ENCODE data around the gene ATL3.

ATL3 gene

DNA sequence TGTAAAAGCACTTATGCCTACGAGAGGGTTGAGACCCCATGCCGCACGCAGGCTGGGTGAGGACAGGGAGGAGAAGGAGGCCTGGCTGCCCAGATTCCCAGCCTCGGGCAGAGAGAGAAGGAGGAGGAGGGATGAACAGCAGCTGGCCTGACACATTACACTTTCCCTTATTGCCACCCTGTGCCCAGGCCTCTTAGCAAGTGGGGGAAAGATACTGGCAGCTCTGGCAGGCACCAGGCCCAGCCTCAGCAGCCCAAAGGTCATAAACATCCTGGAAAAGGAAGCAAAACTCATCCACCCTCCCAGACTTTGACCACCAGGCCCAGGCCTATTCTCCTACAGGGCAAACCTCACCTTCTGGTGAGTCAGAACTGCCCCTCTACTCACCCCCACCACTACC is 61.6 kb downstream of the ATL3 start (continued):
- TF ChIP-seq ZNF561 (tag by site-specific recombination; IDR thresholded peaks at IDR 0.05; ENCODE audit: borderline replicate concordance) (no peak), ZNF473 (tag by site-specific recombination; IDR thresholded peaks at IDR 0.05) (no peak), ZNF114 (tag by site-specific recombination; IDR thresholded peaks at IDR 0.05) (no peak), ZNF404 (tag by site-specific recombination; IDR thresholded peaks at IDR 0.05) (no peak), ZBTB49 (tag by site-specific recombination; IDR thresholded peaks at IDR 0.05; ENCODE audit: low read depth) (no peak), AEBP2 (tag by site-specific recombination; IDR thresholded peaks at IDR 0.05; ENCODE audit: borderline replicate concordance) (no peak), ATF2 (tag by site-specific recombination; IDR thresholded peaks at IDR 0.05; ENCODE audit: low read depth) (no peak), ZNF555 (tag by site-specific recombination; conservative IDR thresholded peaks at IDR 0.05) (no peak)
- TF ChIP-seq, protein P1, sequence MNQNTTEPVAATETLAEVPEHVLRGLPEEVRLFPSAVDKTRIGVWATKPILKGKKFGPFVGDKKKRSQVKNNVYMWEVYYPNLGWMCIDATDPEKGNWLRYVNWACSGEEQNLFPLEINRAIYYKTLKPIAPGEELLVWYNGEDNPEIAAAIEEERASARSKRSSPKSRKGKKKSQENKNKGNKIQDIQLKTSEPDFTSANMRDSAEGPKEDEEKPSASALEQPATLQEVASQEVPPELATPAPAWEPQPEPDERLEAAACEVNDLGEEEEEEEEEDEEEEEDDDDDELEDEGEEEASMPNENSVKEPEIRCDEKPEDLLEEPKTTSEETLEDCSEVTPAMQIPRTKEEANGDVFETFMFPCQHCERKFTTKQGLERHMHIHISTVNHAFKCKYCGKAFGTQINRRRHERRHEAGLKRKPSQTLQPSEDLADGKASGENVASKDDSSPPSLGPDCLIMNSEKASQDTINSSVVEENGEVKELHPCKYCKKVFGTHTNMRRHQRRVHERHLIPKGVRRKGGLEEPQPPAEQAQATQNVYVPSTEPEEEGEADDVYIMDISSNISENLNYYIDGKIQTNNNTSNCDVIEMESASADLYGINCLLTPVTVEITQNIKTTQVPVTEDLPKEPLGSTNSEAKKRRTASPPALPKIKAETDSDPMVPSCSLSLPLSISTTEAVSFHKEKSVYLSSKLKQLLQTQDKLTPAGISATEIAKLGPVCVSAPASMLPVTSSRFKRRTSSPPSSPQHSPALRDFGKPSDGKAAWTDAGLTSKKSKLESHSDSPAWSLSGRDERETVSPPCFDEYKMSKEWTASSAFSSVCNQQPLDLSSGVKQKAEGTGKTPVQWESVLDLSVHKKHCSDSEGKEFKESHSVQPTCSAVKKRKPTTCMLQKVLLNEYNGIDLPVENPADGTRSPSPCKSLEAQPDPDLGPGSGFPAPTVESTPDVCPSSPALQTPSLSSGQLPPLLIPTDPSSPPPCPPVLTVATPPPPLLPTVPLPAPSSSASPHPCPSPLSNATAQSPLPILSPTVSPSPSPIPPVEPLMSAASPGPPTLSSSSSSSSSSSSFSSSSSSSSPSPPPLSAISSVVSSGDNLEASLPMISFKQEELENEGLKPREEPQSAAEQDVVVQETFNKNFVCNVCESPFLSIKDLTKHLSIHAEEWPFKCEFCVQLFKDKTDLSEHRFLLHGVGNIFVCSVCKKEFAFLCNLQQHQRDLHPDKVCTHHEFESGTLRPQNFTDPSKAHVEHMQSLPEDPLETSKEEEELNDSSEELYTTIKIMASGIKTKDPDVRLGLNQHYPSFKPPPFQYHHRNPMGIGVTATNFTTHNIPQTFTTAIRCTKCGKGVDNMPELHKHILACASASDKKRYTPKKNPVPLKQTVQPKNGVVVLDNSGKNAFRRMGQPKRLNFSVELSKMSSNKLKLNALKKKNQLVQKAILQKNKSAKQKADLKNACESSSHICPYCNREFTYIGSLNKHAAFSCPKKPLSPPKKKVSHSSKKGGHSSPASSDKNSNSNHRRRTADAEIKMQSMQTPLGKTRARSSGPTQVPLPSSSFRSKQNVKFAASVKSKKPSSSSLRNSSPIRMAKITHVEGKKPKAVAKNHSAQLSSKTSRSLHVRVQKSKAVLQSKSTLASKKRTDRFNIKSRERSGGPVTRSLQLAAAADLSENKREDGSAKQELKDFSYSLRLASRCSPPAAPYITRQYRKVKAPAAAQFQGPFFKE (tag by site-specific recombination; IDR thresholded peaks at IDR 0.05; ENCODE audit: borderline replicate concordance): no peak

GRCh38 chr11:63608353-63609345 is 62.5 kb downstream of the ATL3 start:
- H3K4me1 ChIP-seq (ENCODE audit: control insufficient read depth, insufficient read depth, low read length): no peaks in the 10 kb centered on the region
- POLR2A ChIA-PET: no interaction called here
- CTCF ChIA-PET: interaction anchor here (0.6 to 1.2 kb wide), 2 partner anchors 63 to 524 kb away, joined by 3 to 5 read pairs; partner anchors contain the start of gene ATL3
- H3K4me3 ChIP-seq (ENCODE audit: low read depth, low read length): no peak overlapping the region
- no peaks in the 10 kb centered on the region for H3K36me3 ChIP-seq (ENCODE audit: control insufficient read depth in 2 of 2, insufficient read depth in 1 of 2, low read length in 2 of 2)
- H3K9me3 ChIP-seq (ENCODE audit: control insufficient read depth, insufficient read depth, low read depth, low read length): no peaks in the 10 kb centered on the region
- H3K27ac ChIP-seq (ENCODE audit: extremely low read depth, low read depth, low read length): no peak overlapping the region
- no peak for TF ChIP-seq ZNF266 (tag by site-specific recombination; IDR thresholded peaks at IDR 0.05; ENCODE audit: low read depth)
- TF ChIP-seq ZNF112 (tag by site-specific recombination; IDR thresholded peaks at IDR 0.05): no peak
- TF ChIP-seq ZNF350 (tag by site-specific recombination; IDR thresholded peaks at IDR 0.05): no peak
- TF ChIP-seq ZNF184 (tag by site-specific recombination; IDR thresholded peaks at IDR 0.05): no peak
- TF ChIP-seq GLI2 (tag by site-specific recombination; IDR thresholded peaks at IDR 0.05; ENCODE audit: borderline replicate concordance, low read depth): no peak
- TF ChIP-seq, protein P2, sequence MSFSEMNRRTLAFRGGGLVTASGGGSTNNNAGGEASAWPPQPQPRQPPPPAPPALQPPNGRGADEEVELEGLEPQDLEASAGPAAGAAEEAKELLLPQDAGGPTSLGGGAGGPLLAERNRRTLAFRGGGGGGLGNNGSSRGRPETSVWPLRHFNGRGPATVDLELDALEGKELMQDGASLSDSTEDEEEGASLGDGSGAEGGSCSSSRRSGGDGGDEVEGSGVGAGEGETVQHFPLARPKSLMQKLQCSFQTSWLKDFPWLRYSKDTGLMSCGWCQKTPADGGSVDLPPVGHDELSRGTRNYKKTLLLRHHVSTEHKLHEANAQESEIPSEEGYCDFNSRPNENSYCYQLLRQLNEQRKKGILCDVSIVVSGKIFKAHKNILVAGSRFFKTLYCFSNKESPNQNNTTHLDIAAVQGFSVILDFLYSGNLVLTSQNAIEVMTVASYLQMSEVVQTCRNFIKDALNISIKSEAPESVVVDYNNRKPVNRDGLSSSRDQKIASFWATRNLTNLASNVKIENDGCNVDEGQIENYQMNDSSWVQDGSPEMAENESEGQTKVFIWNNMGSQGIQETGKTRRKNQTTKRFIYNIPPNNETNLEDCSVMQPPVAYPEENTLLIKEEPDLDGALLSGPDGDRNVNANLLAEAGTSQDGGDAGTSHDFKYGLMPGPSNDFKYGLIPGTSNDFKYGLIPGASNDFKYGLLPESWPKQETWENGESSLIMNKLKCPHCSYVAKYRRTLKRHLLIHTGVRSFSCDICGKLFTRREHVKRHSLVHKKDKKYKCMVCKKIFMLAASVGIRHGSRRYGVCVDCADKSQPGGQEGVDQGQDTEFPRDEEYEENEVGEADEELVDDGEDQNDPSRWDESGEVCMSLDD (tag by site-specific recombination; IDR thresholded peaks at IDR 0.05): no peak
- no peak for TF ChIP-seq SCRT2 (tag by site-specific recombination; IDR thresholded peaks at IDR 0.05)
- no peak for TF ChIP-seq ZNF768 (tag by site-specific recombination; IDR thresholded peaks at IDR 0.05)
- TF ChIP-seq, protein P3, sequence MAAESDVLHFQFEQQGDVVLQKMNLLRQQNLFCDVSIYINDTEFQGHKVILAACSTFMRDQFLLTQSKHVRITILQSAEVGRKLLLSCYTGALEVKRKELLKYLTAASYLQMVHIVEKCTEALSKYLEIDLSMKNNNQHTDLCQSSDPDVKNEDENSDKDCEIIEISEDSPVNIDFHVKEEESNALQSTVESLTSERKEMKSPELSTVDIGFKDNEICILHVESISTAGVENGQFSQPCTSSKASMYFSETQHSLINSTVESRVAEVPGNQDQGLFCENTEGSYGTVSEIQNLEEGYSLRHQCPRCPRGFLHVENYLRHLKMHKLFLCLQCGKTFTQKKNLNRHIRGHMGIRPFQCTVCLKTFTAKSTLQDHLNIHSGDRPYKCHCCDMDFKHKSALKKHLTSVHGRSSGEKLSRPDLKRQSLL (tag by site-specific recombination; IDR thresholded peaks at IDR 0.05): no peak
